Measurements from ENCODE around the gene RSL1D1.

DNA sequence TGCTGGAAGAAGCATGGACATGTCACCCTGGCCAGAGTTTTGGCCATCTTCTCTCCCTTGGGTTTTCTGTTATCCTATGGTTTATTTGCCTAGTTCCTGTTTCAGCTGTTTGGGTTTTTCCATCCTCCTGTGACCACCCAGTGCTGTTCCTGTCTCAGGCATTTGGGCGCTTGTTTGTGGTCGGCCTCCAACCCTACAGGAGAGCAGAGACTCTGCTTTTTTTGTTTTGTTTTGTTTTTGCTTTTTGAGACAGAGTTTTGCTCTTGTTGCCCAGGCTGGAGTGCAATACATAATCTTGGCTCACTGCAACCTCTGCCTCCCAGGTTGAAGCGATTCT is 51.0 kb downstream of the RSL1D1 start:
- TF ChIP-seq, protein P1, sequence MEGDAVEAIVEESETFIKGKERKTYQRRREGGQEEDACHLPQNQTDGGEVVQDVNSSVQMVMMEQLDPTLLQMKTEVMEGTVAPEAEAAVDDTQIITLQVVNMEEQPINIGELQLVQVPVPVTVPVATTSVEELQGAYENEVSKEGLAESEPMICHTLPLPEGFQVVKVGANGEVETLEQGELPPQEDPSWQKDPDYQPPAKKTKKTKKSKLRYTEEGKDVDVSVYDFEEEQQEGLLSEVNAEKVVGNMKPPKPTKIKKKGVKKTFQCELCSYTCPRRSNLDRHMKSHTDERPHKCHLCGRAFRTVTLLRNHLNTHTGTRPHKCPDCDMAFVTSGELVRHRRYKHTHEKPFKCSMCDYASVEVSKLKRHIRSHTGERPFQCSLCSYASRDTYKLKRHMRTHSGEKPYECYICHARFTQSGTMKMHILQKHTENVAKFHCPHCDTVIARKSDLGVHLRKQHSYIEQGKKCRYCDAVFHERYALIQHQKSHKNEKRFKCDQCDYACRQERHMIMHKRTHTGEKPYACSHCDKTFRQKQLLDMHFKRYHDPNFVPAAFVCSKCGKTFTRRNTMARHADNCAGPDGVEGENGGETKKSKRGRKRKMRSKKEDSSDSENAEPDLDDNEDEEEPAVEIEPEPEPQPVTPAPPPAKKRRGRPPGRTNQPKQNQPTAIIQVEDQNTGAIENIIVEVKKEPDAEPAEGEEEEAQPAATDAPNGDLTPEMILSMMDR (IDR thresholded peaks at IDR 0.05) = no peak
- TF ChIP-seq POLR2A (IDR thresholded peaks at IDR 0.05) = no peak

Measured in heart left ventricle (tissue), 13 donors.